Trophoblast cell (in vitro differentiated cells and primary cell): ENCODE data around the gene LRRC46.

Source experiments
- DNase-seq, 2 donors: peaks; one replicate each; pipeline ENCODE4 v3.0.0-alpha.2; 2016
- H2AFZ ChIP-seq: 2 replicates; pipeline ENCODE4 v1.6.1; 2013; ENCODE audit warnings: low read length, moderate library complexity, mild to moderate bottlenecking; ENCODE audit not compliant: insufficient read depth, poor library complexity
- H2AK5ac ChIP-seq: 2 replicates; pipeline ENCODE4 v1.6.1; 2013; ENCODE audit warnings: mild to moderate bottlenecking, low read length
- H2BK120ac ChIP-seq: 2 replicates; pipeline ENCODE4 v1.6.1; 2013; ENCODE audit warnings: low read length, mild to moderate bottlenecking, moderate library complexity; ENCODE audit not compliant: insufficient read depth, poor library complexity
- H2BK12ac ChIP-seq: 2 replicates; pipeline ENCODE4 v1.6.1; 2013; ENCODE audit warnings: mild to moderate bottlenecking, low read length, moderate library complexity
- H2BK5ac ChIP-seq: 2 replicates; pipeline ENCODE4 v1.6.1; 2013; ENCODE audit warnings: low read length, low read depth, moderate library complexity, mild to moderate bottlenecking; ENCODE audit not compliant: poor library complexity
- H3K14ac ChIP-seq: 2 replicates; pipeline ENCODE4 v1.6.1; 2013; ENCODE audit warnings: mild to moderate bottlenecking, low read length
- H3K18ac ChIP-seq: 2 replicates; pipeline ENCODE4 v1.6.1; 2013; ENCODE audit warnings: mild to moderate bottlenecking, low read length
- H3K23ac ChIP-seq: 2 replicates; pipeline ENCODE4 v1.6.1; 2013; ENCODE audit warnings: low read length
- H3K27ac ChIP-seq: 2 replicates; pipeline ENCODE4 v1.5.1; 2013; ENCODE audit warnings: low read depth, mild to moderate bottlenecking, inconsistent platforms, low read length, moderate library complexity
- H3K27me3 ChIP-seq: 2 replicates; pipeline ENCODE4 v1.6.1; 2013; ENCODE audit warnings: inconsistent platforms, mild to moderate bottlenecking, low read length, moderate library complexity; ENCODE audit not compliant: insufficient read depth
- H3K36me3 ChIP-seq, 2 experiments: 1 replicate in 1 of 2; 2 replicates in 1 of 2; pipeline ENCODE4 v1.6.1; 2013; ENCODE audit warnings: low read length in 2 of 2, mild to moderate bottlenecking in 2 of 2, moderate library complexity in 1 of 2; ENCODE audit not compliant: insufficient read depth in 2 of 2, control insufficient read depth in 1 of 2
- H3K4ac ChIP-seq: 2 replicates; pipeline ENCODE4 v1.6.1; 2013; ENCODE audit warnings: low read depth, mild to moderate bottlenecking, low read length, moderate library complexity
- H3K4me1 ChIP-seq, 2 experiments: 1 replicate in 1 of 2; 2 replicates in 1 of 2; pipeline ENCODE4 v1.6.1; 2013; ENCODE audit warnings: low read length in 2 of 2, mild to moderate bottlenecking in 2 of 2, moderate library complexity in 1 of 2; ENCODE audit not compliant: insufficient read depth in 2 of 2, control insufficient read depth in 1 of 2
- H3K4me2 ChIP-seq: 2 replicates; pipeline ENCODE4 v1.6.1; 2013; ENCODE audit warnings: inconsistent platforms, mild to moderate bottlenecking, low read length, moderate library complexity
- H3K4me3 ChIP-seq: 2 replicates; pipeline ENCODE4 v1.5.1; 2013; ENCODE audit warnings: mild to moderate bottlenecking, low read depth, low read length, inconsistent platforms
- H3K79me1 ChIP-seq: one replicate; pipeline ENCODE4 v1.6.1; 2013; ENCODE audit warnings: low read length
- H3K79me2 ChIP-seq: 2 replicates; pipeline ENCODE4 v1.6.1; 2013; ENCODE audit warnings: low read length, mild to moderate bottlenecking; ENCODE audit not compliant: control insufficient read depth, insufficient read depth, poor library complexity
- H3K9ac ChIP-seq: 2 replicates; pipeline ENCODE4 v1.6.1; 2013; ENCODE audit warnings: mild to moderate bottlenecking, low read length
- H3K9me3 ChIP-seq: 2 replicates; pipeline ENCODE4 v1.6.1; 2013; ENCODE audit warnings: low read depth, mild to moderate bottlenecking, control low read depth, inconsistent platforms, low read length; ENCODE audit not compliant: insufficient read depth
- H4K12ac ChIP-seq: 2 replicates; pipeline ENCODE4 v1.6.1; 2013; ENCODE audit warnings: low read depth, mild to moderate bottlenecking, low read length, moderate library complexity
- H4K8ac ChIP-seq: 2 replicates; pipeline ENCODE4 v1.6.1; 2013; ENCODE audit warnings: low read depth, mild to moderate bottlenecking, low read length, moderate library complexity
- H4K91ac ChIP-seq: one replicate; pipeline ENCODE4 v1.6.1; 2013; ENCODE audit warnings: low read depth, mild to moderate bottlenecking, low read length, moderate library complexity
- WGBS: extraction: QIAGEN DNeasy Blood & Tissue Kit; methylation state at CpG from one replicate; pipeline ENCODE4 v1.1.7; 2013; ENCODE audit warnings: missing lambda C conversion rate; ENCODE audit not compliant: insufficient read length, insufficient coverage; ENCODE audit errors: extremely low coverage; 5-methylcytosine and 5-hydroxymethylcytosine counted together

LRRC46 gene

GRCh38 chr17:47807421-47807820 lies 24.0 kb upstream of the LRRC46 start:
- Histone ChIP-seq H2BK12ac (no peak overlapping the region), H3K4me2 (no peak overlapping the region), H4K8ac (no peak overlapping the region), H3K4me3 (no peak overlapping the region), H3K9me3 (no peaks in the 10 kb centered on the region), H3K18ac (no peak overlapping the region), H3K27me3 (no peaks in the 10 kb centered on the region), H3K27ac (no peak overlapping the region), H4K12ac (no peak overlapping the region), H2AK5ac (no peak overlapping the region), H3K79me1 (peaks cover 4% of the 10 kb centered on the region), H3K4me1 (peaks cover 13 to 21% of the 10 kb centered on the region in 2 experiments), H2BK5ac (no peak overlapping the region), H3K9ac (no peak overlapping the region), H2AFZ (no peak overlapping the region), H3K36me3 (peaks cover 25 to 26% of the 10 kb centered on the region in 2 experiments), H3K79me2 (no peaks in the 10 kb centered on the region), H4K91ac (no peak overlapping the region), H2BK120ac (no peak overlapping the region), H3K23ac (no peak overlapping the region), H3K14ac (no peak overlapping the region), H3K4ac (no peak overlapping the region)
- DNase-seq = no peak
- no CpG with 5 or more reads among the region's 11 CpGs for WGBS

DNA sequence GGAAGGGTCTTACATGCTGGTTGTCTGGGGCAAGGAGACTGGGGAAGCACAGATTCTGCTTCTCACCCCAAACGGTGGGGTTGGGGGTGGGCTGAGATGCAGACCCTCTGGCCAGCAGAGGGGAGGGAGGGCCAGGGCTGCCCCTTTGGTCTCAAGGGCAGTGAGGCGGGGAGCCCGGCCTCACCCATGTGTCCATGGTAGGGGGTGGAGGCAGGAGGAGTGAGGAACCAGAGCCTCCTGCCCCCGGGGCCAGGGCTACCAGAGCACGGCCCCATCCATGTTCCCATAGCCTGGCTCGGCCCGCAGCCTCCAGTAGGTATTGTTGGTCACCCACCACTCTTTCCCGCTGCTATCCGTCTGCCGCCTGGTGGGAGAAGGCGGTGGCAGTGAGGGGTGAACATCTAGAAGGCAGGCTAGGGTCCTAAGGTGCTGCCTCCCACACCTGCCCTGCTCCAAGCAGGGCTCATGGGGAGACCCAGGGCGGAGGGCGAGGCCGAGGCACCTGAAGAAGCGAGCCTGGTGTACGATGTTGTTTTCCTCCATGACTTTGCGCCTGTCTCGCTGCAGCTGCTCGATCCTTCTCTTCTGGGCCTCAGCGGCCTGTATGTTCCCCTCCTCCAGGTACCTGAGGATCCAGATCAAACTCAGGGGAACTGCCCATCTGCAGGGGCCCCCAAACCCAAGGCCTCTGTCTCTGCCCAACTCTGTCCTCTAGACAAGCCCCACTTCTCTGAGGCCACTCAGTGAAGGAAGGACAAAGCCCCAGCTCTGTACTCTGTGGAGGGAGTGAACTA lies 23.2 kb upstream of the LRRC46 start:
- Histone ChIP-seq H3K4ac (no peak overlapping the region), H4K12ac (no peak overlapping the region), H3K4me2 (no peak overlapping the region), H3K79me1 (peaks cover 4% of the 10 kb centered on the region), H2AFZ (no peak overlapping the region), H4K8ac (no peak overlapping the region), H3K14ac (no peak overlapping the region), H3K4me3 (no peak overlapping the region), H3K23ac (no peak overlapping the region), H3K27ac (no peak overlapping the region), H3K36me3 (peaks cover 30 to 32% of the 10 kb centered on the region in 2 experiments), H4K91ac (no peak overlapping the region), H2BK5ac (no peak overlapping the region), H3K79me2 (no peaks in the 10 kb centered on the region), H3K9me3 (no peaks in the 10 kb centered on the region), H2AK5ac (peak overlapping the region; percentile 44), H3K4me1 (peaks cover 13 to 21% of the 10 kb centered on the region in 2 experiments), H2BK120ac (no peak overlapping the region), H2BK12ac (no peak overlapping the region), H3K9ac (no peak overlapping the region), H3K27me3 (no peaks in the 10 kb centered on the region), H3K18ac (no peak overlapping the region)
- no peak for DNase-seq
- no CpG with 5 or more reads among the region's 20 CpGs for WGBS

DNA sequence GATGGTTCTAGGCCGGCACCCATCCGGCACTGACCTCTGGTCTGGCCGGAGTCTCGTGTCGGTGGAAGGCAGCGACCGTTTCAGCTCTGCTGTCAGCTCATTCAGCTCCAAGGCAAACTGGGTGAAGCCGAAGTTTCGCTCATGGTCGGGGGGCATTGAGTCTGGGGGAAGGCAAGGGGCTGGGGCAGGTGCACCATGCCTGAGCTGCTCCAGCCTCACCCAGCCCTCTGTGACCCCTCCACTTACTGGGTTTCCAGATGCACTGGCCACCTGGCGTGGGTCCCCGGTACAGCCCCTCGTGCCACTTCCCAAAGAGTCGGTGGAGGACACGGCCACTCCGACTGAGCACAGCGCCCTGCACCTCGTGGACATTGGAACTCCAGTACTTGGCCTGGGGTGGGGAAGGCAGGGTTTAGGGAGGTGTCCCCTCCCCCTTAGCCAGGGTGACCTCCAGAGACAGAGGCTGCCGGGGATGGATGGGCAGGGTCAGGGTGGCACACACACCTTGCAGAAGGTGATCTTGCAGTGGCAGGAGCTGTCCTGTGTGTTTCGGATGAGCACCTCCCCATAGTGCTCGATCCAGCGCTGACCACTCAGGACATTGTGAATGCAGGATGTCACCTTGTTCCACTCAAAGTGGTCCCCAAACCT lies 22.5 kb upstream of the LRRC46 start:
- no peak overlapping the region for H4K91ac ChIP-seq
- no peak overlapping the region for H2BK5ac ChIP-seq
- no peak overlapping the region for H3K23ac ChIP-seq
- WGBS = no CpG with 5 or more reads among the region's 22 CpGs
- peaks cover 13 to 21% of the 10 kb centered on the region in 2 experiments for H3K4me1 ChIP-seq
- H4K8ac ChIP-seq = no peak overlapping the region
- no peak overlapping the region for H3K4ac ChIP-seq
- no peak overlapping the region for H3K18ac ChIP-seq
- H3K14ac ChIP-seq = peak overlapping the region; percentile 9
- no peak overlapping the region for H3K27ac ChIP-seq
- no peaks in the 10 kb centered on the region for H3K79me2 ChIP-seq
- H3K36me3 ChIP-seq = peaks cover 35 to 38% of the 10 kb centered on the region in 2 experiments
- no peaks in the 10 kb centered on the region for H3K27me3 ChIP-seq
- no peak overlapping the region for H2AFZ ChIP-seq
- no peak overlapping the region for H3K4me2 ChIP-seq
- no peak overlapping the region for H2BK120ac ChIP-seq
- H3K9me3 ChIP-seq = no peaks in the 10 kb centered on the region
- H2BK12ac ChIP-seq = no peak overlapping the region
- H3K9ac ChIP-seq = no peak overlapping the region
- H2AK5ac ChIP-seq = peak overlapping the region; percentile 18
- no peak for DNase-seq
- H3K4me3 ChIP-seq = no peak overlapping the region
- H3K79me1 ChIP-seq = peaks cover 4% of the 10 kb centered on the region
- H4K12ac ChIP-seq = no peak overlapping the region

DNA sequence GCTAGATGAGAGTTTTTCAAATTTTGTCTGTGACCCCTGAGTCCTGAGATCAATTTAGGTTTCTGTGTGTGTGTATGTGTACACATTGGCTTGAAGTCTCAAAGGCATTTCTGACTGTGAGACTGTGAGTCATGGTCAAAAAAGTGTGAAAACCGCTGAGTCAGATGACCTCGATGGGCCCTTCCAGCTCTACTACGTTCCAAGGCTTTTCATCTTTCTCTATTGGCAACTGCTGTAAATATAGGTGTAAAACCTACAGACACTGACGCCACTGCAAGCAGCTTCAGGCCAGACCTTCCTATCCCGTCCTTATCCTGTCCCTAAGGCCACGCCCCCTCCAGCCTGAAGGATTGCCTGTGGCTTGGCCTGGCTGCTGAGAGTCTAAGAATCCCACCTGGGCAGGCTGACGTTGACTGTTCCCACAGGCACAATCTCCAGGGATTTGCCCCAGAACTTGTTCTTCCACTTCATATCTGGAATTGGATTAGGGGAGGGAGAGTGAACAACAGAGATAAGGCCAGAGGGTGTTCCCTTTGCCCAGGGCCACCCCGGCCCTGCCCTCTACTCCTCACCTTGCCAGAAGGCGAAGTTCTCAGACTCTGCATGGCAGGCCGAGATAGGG lies 21.2 kb upstream of the LRRC46 start:
- WGBS = no CpG with 5 or more reads among the region's 10 CpGs
- Histone ChIP-seq H4K12ac (no peak overlapping the region), H3K36me3 (peaks cover 38 to 45% of the 10 kb centered on the region in 2 experiments), H4K8ac (no peak overlapping the region), H3K18ac (no peak overlapping the region), H3K79me1 (peaks cover 4% of the 10 kb centered on the region), H2AK5ac (no peak overlapping the region), H3K4ac (no peak overlapping the region), H3K23ac (no peak overlapping the region), H3K79me2 (no peaks in the 10 kb centered on the region), H3K14ac (no peak overlapping the region), H3K4me2 (peak overlapping the region; percentile 29), H3K9ac (no peak overlapping the region), H4K91ac (no peak overlapping the region), H3K4me3 (no peak overlapping the region), H2BK12ac (no peak overlapping the region), H2AFZ (no peak overlapping the region), H3K27ac (peak overlapping the region; percentile 60), H2BK120ac (no peak overlapping the region), H2BK5ac (no peak overlapping the region), H3K27me3 (no peaks in the 10 kb centered on the region), H3K4me1 (peaks cover 13 to 21% of the 10 kb centered on the region in 2 experiments), H3K9me3 (no peaks in the 10 kb centered on the region)
- DNase-seq = peak; percentile 98 to 100
